PC-9 (cell line): ENCODE results near the gene SNAP23.

Experiments used
- EZH2 ChIP-seq: fragments of 200-600 bp; sonication (generic); IDR thresholded peaks from 2 replicates; pipeline ENCODE4 v1.8.0; 2017; ENCODE audit warnings: antibody characterized with exemption, low read depth
- TF ChIP-seq, protein P1 (sequence below): fragments of 200-600 bp; sonication (generic); conservative IDR thresholded peaks from 2 replicates; pipeline ENCODE4 v1.6.1; 2017; ENCODE audit warnings: mixed run types, antibody characterized with exemption, mild to moderate bottlenecking, moderate library complexity

DNA sequence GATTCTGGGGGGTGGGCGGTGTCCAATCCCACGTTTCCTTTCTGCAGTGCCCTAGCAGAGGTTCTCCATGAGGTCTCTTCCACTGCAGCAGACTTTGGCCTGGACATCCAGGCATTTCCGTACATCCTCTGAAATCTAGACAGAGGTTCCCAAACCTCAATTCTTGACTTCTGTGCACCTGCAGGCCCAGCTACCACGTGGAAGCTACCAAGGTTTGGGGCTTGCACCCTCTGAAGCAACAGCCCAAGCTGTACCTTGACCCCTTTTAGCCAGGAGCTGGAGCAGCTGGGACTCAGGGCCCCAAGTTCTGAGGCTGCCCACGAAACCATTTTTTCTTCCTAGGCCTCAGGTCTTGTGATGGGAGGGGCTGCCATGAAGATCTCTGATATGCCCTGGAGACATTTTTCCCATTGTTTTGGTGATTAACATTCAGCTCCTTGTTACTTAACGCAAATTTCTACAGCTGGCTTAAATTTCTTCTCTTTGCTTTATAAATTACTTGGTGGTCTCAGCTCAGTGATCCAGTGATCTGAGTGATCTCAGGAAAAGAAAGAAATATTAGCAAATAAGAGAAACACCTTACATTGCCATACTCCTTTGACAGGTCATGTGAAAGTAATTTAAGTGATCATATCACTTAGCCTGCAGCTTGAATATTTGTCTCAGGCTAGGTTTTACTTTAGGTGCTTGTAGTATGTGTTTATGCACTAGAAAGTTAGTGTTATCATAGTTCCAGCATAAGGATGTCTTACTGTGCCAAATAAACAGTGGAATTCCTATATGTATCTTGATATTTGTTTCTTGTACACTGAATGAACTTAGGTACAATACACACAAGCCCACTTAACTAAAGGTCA, 3.0 kb downstream of the SNAP23 start:
- TF ChIP-seq, protein P1, sequence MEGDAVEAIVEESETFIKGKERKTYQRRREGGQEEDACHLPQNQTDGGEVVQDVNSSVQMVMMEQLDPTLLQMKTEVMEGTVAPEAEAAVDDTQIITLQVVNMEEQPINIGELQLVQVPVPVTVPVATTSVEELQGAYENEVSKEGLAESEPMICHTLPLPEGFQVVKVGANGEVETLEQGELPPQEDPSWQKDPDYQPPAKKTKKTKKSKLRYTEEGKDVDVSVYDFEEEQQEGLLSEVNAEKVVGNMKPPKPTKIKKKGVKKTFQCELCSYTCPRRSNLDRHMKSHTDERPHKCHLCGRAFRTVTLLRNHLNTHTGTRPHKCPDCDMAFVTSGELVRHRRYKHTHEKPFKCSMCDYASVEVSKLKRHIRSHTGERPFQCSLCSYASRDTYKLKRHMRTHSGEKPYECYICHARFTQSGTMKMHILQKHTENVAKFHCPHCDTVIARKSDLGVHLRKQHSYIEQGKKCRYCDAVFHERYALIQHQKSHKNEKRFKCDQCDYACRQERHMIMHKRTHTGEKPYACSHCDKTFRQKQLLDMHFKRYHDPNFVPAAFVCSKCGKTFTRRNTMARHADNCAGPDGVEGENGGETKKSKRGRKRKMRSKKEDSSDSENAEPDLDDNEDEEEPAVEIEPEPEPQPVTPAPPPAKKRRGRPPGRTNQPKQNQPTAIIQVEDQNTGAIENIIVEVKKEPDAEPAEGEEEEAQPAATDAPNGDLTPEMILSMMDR: no peak
- TF ChIP-seq EZH2: no peak
